Liver (tissue), 9 donors: ENCODE results near the gene CLDN6. TPM values are rescaled to one million over a fixed set of nuclear protein-coding genes. Genes with fewer than 3 reads are reported as not detected.

Experiments
- DNase-seq: peaks from one replicate; pipeline ENCODE4 v3.0.0-alpha.2; 2017; ENCODE audit warnings: low spot score
- H3K27ac ChIP-seq, 2 donors: one replicate each; pipeline ENCODE4 v1.7.0; 2013; ENCODE audit warnings: inconsistent platforms in 2 of 2, low read length in 2 of 2, control low read depth in 1 of 2, low read depth in 1 of 2, mild to moderate bottlenecking in 1 of 2
- H3K27me3 ChIP-seq, 4 donors: one replicate each; pipeline versions ENCODE4 v1.6.1 to v1.7.0; 2013; ENCODE audit warnings: low read length in 3 of 4, inconsistent platforms in 1 of 4, mild to moderate bottlenecking in 1 of 4, moderate library complexity in 1 of 4; ENCODE audit not compliant: control insufficient read depth in 4 of 4, insufficient read depth in 4 of 4
- H3K36me3 ChIP-seq, 4 donors: one replicate each; pipeline versions ENCODE4 v1.6.1 to v1.7.0; 2013; ENCODE audit warnings: low read length in 3 of 4, mild to moderate bottlenecking in 3 of 4, low read depth in 1 of 4, moderate library complexity in 1 of 4; ENCODE audit not compliant: control insufficient read depth in 4 of 4, insufficient read depth in 3 of 4
- H3K4me1 ChIP-seq, 4 donors: one replicate each; pipeline versions ENCODE4 v1.6.1 to v1.7.0; 2013; ENCODE audit warnings: low read length in 3 of 4, mild to moderate bottlenecking in 3 of 4, moderate library complexity in 1 of 4; ENCODE audit not compliant: control insufficient read depth in 4 of 4, insufficient read depth in 4 of 4
- H3K4me3 ChIP-seq, 3 donors: one replicate each; pipeline versions ENCODE4 v1.6.1 to v1.7.0; 2013; ENCODE audit warnings: low read length in 3 of 3, control low read depth in 1 of 3, low read depth in 1 of 3, mild to moderate bottlenecking in 1 of 3
- H3K9ac ChIP-seq, 2 donors: one replicate each; pipeline ENCODE4 v1.7.0; 2013; ENCODE audit warnings: low read length in 2 of 2, mild to moderate bottlenecking in 2 of 2, moderate library complexity in 2 of 2, control low read depth in 1 of 2, low read depth in 1 of 2
- H3K9me3 ChIP-seq, 4 donors: one replicate each; pipeline versions ENCODE4 v1.6.1 to v1.7.0; 2013; ENCODE audit warnings: low read length in 3 of 4; ENCODE audit not compliant: control insufficient read depth in 4 of 4
- EGR1 ChIP-seq, 2 donors: IDR thresholded peaks; 2 replicates each; pipeline ENCODE4 v1.6.1; 2016 to 2018; ENCODE audit warnings: antibody characterized with exemption in 2 of 2, low read depth in 2 of 2
- FOXA1 ChIP-seq: IDR thresholded peaks from 2 replicates; pipeline ENCODE4 v1.6.1; 2016; ENCODE audit warnings: antibody characterized with exemption
- FOXA2 ChIP-seq: IDR thresholded peaks from 2 replicates; pipeline ENCODE4 v1.6.1; 2016; ENCODE audit warnings: antibody characterized with exemption
- GABPA ChIP-seq, 2 donors: IDR thresholded peaks in 1 of 2; conservative IDR thresholded peaks in 1 of 2; 2 replicates each; pipeline ENCODE4 v1.6.1; 2016; ENCODE audit warnings: antibody characterized with exemption in 2 of 2, mild to moderate bottlenecking in 1 of 2, moderate library complexity in 1 of 2
- HNF4A ChIP-seq, 2 donors: conservative IDR thresholded peaks; 2 replicates each; pipeline ENCODE4 v1.6.1; 2016; ENCODE audit warnings: antibody characterized with exemption in 2 of 2, mild to moderate bottlenecking in 2 of 2
- HNF4G ChIP-seq: IDR thresholded peaks from 2 replicates; pipeline ENCODE4 v1.6.1; 2016; ENCODE audit warnings: antibody characterized with exemption
- JUND ChIP-seq, 2 donors: IDR thresholded peaks; 2 replicates each; pipeline ENCODE4 v1.6.1; 2016; ENCODE audit warnings: antibody characterized with exemption in 2 of 2
- NR2F2 ChIP-seq: IDR thresholded peaks from 2 replicates; pipeline ENCODE4 v1.6.1; 2016; ENCODE audit warnings: antibody characterized with exemption
- RAD21 ChIP-seq, 2 donors: IDR thresholded peaks; 2 replicates each; pipeline ENCODE4 v1.6.1; 2016; ENCODE audit warnings: antibody characterized with exemption in 2 of 2, mild to moderate bottlenecking in 2 of 2
- RXRA ChIP-seq, 2 donors: IDR thresholded peaks; 2 replicates each; pipeline ENCODE4 v1.6.1; 2017 to 2018; ENCODE audit warnings: antibody characterized with exemption in 2 of 2, mild to moderate bottlenecking in 1 of 2
- SP1 ChIP-seq: IDR thresholded peaks from 2 replicates; pipeline ENCODE4 v1.6.1; 2018; ENCODE audit warnings: antibody characterized with exemption, mild to moderate bottlenecking
- TAF1 ChIP-seq: conservative IDR thresholded peaks from 2 replicates; pipeline ENCODE4 v1.6.1; 2016; ENCODE audit warnings: antibody characterized with exemption, mild to moderate bottlenecking
- YY1 ChIP-seq: IDR thresholded peaks from 2 replicates; pipeline ENCODE4 v1.6.1; 2016; ENCODE audit warnings: antibody characterized with exemption, mild to moderate bottlenecking
- WGBS: extraction: QIAGEN DNeasy Blood & Tissue Kit; methylation state at CpG from one replicate; pipeline ENCODE4 v1.1.7; 2013; 5-methylcytosine and 5-hydroxymethylcytosine counted together
- polyA plus RNA-seq, 2 donors: library from polyadenylated mRNA; stranded (reverse) in 1 of 2; unstranded in 1 of 2; fragments of 200-250 nt in 1 of 2; fragments of >200 nt in 1 of 2; fragmentation: Nextera tagmentation in 1 of 2; extraction: Ambion mirVana in 1 of 2; gene quantifications; one replicate each; pipeline versions ENCODE4 v1.2.1 to v1.2.3, GENCODE V29; 2013 to 2015
- total RNA-seq, 2 donors: library from RNA; depleted of rRNA; stranded (reverse); fragments of >200 nt; gene quantifications; one replicate each; pipeline ENCODE4 v1.2.3, GENCODE V29; 2014
- TF ChIP-seq, protein P1 (sequence below): IDR thresholded peaks from 2 replicates; pipeline ENCODE4 v1.6.1; 2016; ENCODE audit warnings: antibody characterized with exemption
- TF ChIP-seq, protein P2 (sequence below): fragments of 150-350 bp; IDR thresholded peaks from 2 replicates; pipeline ENCODE4 v1.5.1; 2017; ENCODE audit warnings: improper control_type of control experiment, low read depth, low read length; ENCODE audit not compliant: missing input control
- TF ChIP-seq, protein P3 (sequence below): IDR thresholded peaks from 2 replicates; pipeline ENCODE4 v1.6.1; 2016; ENCODE audit warnings: antibody characterized with exemption, mild to moderate bottlenecking
- TF ChIP-seq, protein P4 (sequence below): IDR thresholded peaks from 2 replicates; pipeline ENCODE4 v1.6.1; 2016; ENCODE audit warnings: antibody characterized with exemption
- TF ChIP-seq, protein P5 (sequence below): IDR thresholded peaks from 2 replicates; pipeline ENCODE4 v1.6.1; 2016; ENCODE audit warnings: antibody characterized with exemption
- donor health status: healthy.
- donor health status: healthy.
- donor health status: healthy.
- donor health status: healthy.
- donor health status: healthy.

Gene CLDN6
- total and polyA plus RNA-seq, 4 donors = 0.75 TPM; not detected in 3

DNA sequence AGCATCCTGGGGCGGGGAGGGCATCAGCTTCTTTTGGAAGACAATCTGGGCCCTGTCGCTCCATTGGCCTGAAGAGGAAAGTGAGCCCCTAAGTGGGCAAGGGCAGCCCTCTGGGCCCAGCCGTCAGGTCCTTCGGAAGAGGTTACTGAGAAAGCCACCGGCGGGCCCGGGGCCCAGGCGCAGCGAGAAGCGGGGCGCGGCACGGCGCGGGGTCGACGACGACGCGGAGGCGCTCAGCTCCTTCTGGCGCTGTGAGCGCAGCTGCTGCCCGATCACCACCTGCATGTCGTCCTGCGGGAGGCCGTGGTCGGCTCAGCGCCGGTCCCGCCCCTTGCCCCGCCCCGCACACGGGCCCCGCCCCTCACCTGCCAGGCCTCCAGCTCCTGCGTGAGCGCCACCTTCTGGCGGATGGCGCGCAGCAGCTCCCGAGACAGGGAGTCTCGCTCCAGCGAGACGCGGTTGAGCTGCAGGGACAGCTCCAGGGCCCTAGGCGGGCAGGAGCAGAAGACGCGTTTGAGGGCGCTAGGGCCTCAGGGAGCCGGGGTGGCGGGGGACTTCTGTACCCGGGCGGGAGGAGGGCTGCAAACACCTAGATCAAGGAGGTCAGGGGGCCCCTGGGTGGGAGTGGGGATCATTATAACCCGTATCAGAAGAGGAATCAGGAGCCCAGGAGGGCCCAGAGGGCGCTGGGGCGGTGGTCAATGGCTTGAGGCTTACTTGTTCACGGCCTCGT lies 10.2 kb upstream of the CLDN6 start:
- peak; percentile 95 for DNase-seq
- WGBS = 10% methylated on average over 58 of the region's 58 CpGs
- Histone ChIP-seq H3K27ac (no peak overlapping the region), H3K27me3 (peaks cover 0 to 5% (median 2%) of the 10 kb centered on the region in 4 donors), H3K9me3 (no peaks in the 10 kb centered on the region), H3K9ac (no peak overlapping the region), H3K4me1 (peaks cover 4 to 33% (median 10%) of the 10 kb centered on the region in 4 donors), H3K36me3 (peaks cover 0 to 14% (median 3%) of the 10 kb centered on the region in 4 donors), H3K4me3 (no peak overlapping the region)
- TF ChIP-seq YY1 = no peak
- TF ChIP-seq, protein P1, sequence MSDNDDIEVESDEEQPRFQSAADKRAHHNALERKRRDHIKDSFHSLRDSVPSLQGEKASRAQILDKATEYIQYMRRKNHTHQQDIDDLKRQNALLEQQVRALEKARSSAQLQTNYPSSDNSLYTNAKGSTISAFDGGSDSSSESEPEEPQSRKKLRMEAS = no peak
- TF ChIP-seq NR2F2 = no peak
- peak; percentile 73 to 82 for TF ChIP-seq RAD21 (IDR thresholded peaks at IDR 0.05)
- no peak for TF ChIP-seq HNF4A (conservative IDR thresholded peaks at IDR 0.05)
- no peak for TF ChIP-seq GABPA (IDR thresholded peaks at IDR 0.05 in 1 of 2, conservative IDR thresholded peaks at IDR 0.05 in 1 of 2)
- TF ChIP-seq, protein P2, sequence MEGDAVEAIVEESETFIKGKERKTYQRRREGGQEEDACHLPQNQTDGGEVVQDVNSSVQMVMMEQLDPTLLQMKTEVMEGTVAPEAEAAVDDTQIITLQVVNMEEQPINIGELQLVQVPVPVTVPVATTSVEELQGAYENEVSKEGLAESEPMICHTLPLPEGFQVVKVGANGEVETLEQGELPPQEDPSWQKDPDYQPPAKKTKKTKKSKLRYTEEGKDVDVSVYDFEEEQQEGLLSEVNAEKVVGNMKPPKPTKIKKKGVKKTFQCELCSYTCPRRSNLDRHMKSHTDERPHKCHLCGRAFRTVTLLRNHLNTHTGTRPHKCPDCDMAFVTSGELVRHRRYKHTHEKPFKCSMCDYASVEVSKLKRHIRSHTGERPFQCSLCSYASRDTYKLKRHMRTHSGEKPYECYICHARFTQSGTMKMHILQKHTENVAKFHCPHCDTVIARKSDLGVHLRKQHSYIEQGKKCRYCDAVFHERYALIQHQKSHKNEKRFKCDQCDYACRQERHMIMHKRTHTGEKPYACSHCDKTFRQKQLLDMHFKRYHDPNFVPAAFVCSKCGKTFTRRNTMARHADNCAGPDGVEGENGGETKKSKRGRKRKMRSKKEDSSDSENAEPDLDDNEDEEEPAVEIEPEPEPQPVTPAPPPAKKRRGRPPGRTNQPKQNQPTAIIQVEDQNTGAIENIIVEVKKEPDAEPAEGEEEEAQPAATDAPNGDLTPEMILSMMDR = peak; percentile 72
- peak; percentile 32 for TF ChIP-seq SP1
- TF ChIP-seq, protein P3, sequence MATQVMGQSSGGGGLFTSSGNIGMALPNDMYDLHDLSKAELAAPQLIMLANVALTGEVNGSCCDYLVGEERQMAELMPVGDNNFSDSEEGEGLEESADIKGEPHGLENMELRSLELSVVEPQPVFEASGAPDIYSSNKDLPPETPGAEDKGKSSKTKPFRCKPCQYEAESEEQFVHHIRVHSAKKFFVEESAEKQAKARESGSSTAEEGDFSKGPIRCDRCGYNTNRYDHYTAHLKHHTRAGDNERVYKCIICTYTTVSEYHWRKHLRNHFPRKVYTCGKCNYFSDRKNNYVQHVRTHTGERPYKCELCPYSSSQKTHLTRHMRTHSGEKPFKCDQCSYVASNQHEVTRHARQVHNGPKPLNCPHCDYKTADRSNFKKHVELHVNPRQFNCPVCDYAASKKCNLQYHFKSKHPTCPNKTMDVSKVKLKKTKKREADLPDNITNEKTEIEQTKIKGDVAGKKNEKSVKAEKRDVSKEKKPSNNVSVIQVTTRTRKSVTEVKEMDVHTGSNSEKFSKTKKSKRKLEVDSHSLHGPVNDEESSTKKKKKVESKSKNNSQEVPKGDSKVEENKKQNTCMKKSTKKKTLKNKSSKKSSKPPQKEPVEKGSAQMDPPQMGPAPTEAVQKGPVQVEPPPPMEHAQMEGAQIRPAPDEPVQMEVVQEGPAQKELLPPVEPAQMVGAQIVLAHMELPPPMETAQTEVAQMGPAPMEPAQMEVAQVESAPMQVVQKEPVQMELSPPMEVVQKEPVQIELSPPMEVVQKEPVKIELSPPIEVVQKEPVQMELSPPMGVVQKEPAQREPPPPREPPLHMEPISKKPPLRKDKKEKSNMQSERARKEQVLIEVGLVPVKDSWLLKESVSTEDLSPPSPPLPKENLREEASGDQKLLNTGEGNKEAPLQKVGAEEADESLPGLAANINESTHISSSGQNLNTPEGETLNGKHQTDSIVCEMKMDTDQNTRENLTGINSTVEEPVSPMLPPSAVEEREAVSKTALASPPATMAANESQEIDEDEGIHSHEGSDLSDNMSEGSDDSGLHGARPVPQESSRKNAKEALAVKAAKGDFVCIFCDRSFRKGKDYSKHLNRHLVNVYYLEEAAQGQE = no peak
- TF ChIP-seq RXRA (IDR thresholded peaks at IDR 0.05) = no peak
- no peak for TF ChIP-seq JUND (IDR thresholded peaks at IDR 0.05)
- TF ChIP-seq HNF4G = no peak
- TF ChIP-seq, protein P4, sequence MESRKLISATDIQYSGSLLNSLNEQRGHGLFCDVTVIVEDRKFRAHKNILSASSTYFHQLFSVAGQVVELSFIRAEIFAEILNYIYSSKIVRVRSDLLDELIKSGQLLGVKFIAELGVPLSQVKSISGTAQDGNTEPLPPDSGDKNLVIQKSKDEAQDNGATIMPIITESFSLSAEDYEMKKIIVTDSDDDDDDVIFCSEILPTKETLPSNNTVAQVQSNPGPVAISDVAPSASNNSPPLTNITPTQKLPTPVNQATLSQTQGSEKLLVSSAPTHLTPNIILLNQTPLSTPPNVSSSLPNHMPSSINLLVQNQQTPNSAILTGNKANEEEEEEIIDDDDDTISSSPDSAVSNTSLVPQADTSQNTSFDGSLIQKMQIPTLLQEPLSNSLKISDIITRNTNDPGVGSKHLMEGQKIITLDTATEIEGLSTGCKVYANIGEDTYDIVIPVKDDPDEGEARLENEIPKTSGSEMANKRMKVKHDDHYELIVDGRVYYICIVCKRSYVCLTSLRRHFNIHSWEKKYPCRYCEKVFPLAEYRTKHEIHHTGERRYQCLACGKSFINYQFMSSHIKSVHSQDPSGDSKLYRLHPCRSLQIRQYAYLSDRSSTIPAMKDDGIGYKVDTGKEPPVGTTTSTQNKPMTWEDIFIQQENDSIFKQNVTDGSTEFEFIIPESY = no peak
- TF ChIP-seq, protein P5, sequence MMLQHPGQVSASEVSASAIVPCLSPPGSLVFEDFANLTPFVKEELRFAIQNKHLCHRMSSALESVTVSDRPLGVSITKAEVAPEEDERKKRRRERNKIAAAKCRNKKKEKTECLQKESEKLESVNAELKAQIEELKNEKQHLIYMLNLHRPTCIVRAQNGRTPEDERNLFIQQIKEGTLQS = no peak
- no peak for TF ChIP-seq EGR1 (IDR thresholded peaks at IDR 0.05; ENCODE audit: low read depth in 2 of 2)
- TF ChIP-seq FOXA2 = no peak
- TF ChIP-seq TAF1 = no peak
- no peak for TF ChIP-seq FOXA1
